ENCODE measurements around the gene KRTAP4-1.
"Not testable (repeated sequence)": the region's sequence is repeated elsewhere in the genome, so short reads cannot be mapped to it uniquely, and the experiment has no call there.

KRTAP4-1 gene

GRCh38 chr17:41168121-41168520, 16.6 kb downstream of the KRTAP4-1 start, which contains the start of gene KRTAP4-3:
KRTAP4-3 (minus strand) TSS chr17:41168221; CDS start chr17:41168172, 49 bp downstream.
- H3K4me3 ChIP-seq (ENCODE audit: low read depth, low read length), result no peak within 1 kb of the TSS
- no peak for DNase-seq (ENCODE audit: low read depth)
- no peak for TF ChIP-seq CTCF (IDR thresholded peaks at IDR 0.05; ENCODE audit: low read depth, low read length, missing control alignments)

- TF ChIP-seq CTCF (IDR thresholded peaks at IDR 0.05; ENCODE audit: low read depth, low read length, missing control alignments), result no peak
- no peak for DNase-seq (ENCODE audit: low read depth)
- no peak overlapping the region for H3K4me3 ChIP-seq (ENCODE audit: low read depth, low read length)
Observed at GRCh38 chr17:41167561-41167960, 17.1 kb downstream of the KRTAP4-1 start.

GRCh38 chr17:41163828-41164227, 20.9 kb downstream of the KRTAP4-1 start:
- no peak for TF ChIP-seq CTCF (IDR thresholded peaks at IDR 0.05; ENCODE audit: low read depth, low read length, missing control alignments)
- DNase-seq (ENCODE audit: low read depth), result no peak
- H3K4me3 ChIP-seq (ENCODE audit: low read depth, low read length), result no peak overlapping the region

- no peak within 1 kb of the TSS for H3K4me3 ChIP-seq (ENCODE audit: low read depth, low read length)
- TF ChIP-seq CTCF (IDR thresholded peaks at IDR 0.05; ENCODE audit: low read depth, low read length, missing control alignments), result no peak
- no peak for DNase-seq (ENCODE audit: low read depth)
Observed at GRCh38 chr17:41160648-41161047, 24.1 kb downstream of the KRTAP4-1 start, which contains the start of gene KRTAP4-4. KRTAP4-4 (minus strand) TSS chr17:41160748; CDS start chr17:41160691, 57 bp downstream.

GRCh38 chr17:41160190-41160589, 24.5 kb downstream of the KRTAP4-1 start:
- DNase-seq (ENCODE audit: low read depth); H3K4me3 ChIP-seq (ENCODE audit: low read depth, low read length): not testable (repeated sequence)

GRCh38 chr17:41153856-41154255, 30.9 kb downstream of the KRTAP4-1 start:
- TF ChIP-seq CTCF (IDR thresholded peaks at IDR 0.05; ENCODE audit: low read depth, low read length, missing control alignments), result no peak
- DNase-seq (ENCODE audit: low read depth), result no peak
- no peak overlapping the region for H3K4me3 ChIP-seq (ENCODE audit: low read depth, low read length)

- H3K4me3 ChIP-seq (ENCODE audit: low read depth, low read length), result no peak overlapping the region
Observed at GRCh38 chr17:41151525-41151924, 33.2 kb downstream of the KRTAP4-1 start.

More at GRCh38 chr17:41151525-41151924, 33.2 kb downstream of the KRTAP4-1 start:
- no peak for DNase-seq (ENCODE audit: low read depth)
- TF ChIP-seq CTCF (IDR thresholded peaks at IDR 0.05; ENCODE audit: low read depth, low read length, missing control alignments), result no peak

Data from GM12864 (cell line).